Lung (tissue), 12 donors: ENCODE results near the gene DDX10. TPM values are rescaled to one million over a fixed set of nuclear protein-coding genes. Genes with fewer than 3 reads are reported as not detected.

ENCODE experiments used
- ATAC-seq: fragments of 200-7000 bp; cut with Tn5 transposase; one replicate; pipeline ENCODE4 v1.9.1; 2020; ENCODE audit warnings: moderate number of reproducible peaks; ENCODE audit not compliant: insufficient read depth, low FRiP score
- DNase-seq, 3 donors: peaks; one replicate each; pipeline ENCODE4 v3.0.0-alpha.2; 2013 to 2017
- H3K27ac ChIP-seq, 2 donors: one replicate each; pipeline ENCODE4 v1.5.1; 2013; ENCODE audit warnings: mild to moderate bottlenecking in 2 of 2, moderate library complexity in 2 of 2, control low read depth in 1 of 2, inconsistent platforms in 1 of 2, low read depth in 1 of 2, low read length in 1 of 2
- H3K27me3 ChIP-seq, 3 donors: one replicate each; pipeline ENCODE4 v1.5.1; 2013; ENCODE audit warnings: low read length in 2 of 3; ENCODE audit not compliant: control insufficient read depth in 3 of 3, insufficient read depth in 3 of 3
- H3K36me3 ChIP-seq, 4 donors: one replicate each; pipeline ENCODE4 v1.5.1; 2013; ENCODE audit warnings: low read length in 4 of 4, mild to moderate bottlenecking in 1 of 4, moderate library complexity in 1 of 4; ENCODE audit not compliant: control insufficient read depth in 4 of 4, insufficient read depth in 4 of 4
- H3K4me1 ChIP-seq, 5 donors: one replicate each; pipeline ENCODE4 v1.5.1; 2013; ENCODE audit warnings: low read length in 5 of 5, mild to moderate bottlenecking in 2 of 5, moderate library complexity in 1 of 5; ENCODE audit not compliant: control insufficient read depth in 5 of 5, insufficient read depth in 5 of 5
- H3K4me3 ChIP-seq: one replicate; pipeline ENCODE4 v1.5.1; 2013; ENCODE audit warnings: mild to moderate bottlenecking, control low read depth, moderate library complexity
- H3K9ac ChIP-seq, 2 donors: one replicate each; pipeline ENCODE4 v1.5.1; 2013; ENCODE audit warnings: low read length in 2 of 2, control low read depth in 1 of 2; ENCODE audit not compliant: insufficient read depth in 1 of 2
- H3K9me3 ChIP-seq, 4 donors: one replicate each; pipeline ENCODE4 v1.5.1; 2013; ENCODE audit warnings: low read length in 3 of 4, mild to moderate bottlenecking in 1 of 4, moderate library complexity in 1 of 4; ENCODE audit not compliant: control insufficient read depth in 4 of 4, insufficient read depth in 3 of 4
- CTCF ChIP-seq: IDR thresholded peaks from 2 replicates; pipeline ENCODE4 v1.5.1; 2012; ENCODE audit warnings: mild to moderate bottlenecking; ENCODE audit errors: control extremely low read depth, extremely low read depth
- WGBS, 2 donors: extraction: QIAGEN DNeasy Blood & Tissue Kit; methylation state at CpG; one replicate each; pipeline ENCODE4 v1.1.7; 2013; 5-methylcytosine and 5-hydroxymethylcytosine counted together
- polyA plus RNA-seq, 2 donors: library from polyadenylated mRNA; stranded (reverse); fragments of 200-250 nt; gene quantifications; one replicate each; pipeline ENCODE4 v1.2.1, GENCODE V29; 2013
- total RNA-seq, 2 donors: library from RNA; depleted of rRNA in 1 of 2; stranded (reverse); fragments of >200 nt in 1 of 2; gene quantifications; one replicate each; pipeline ENCODE4 v1.2.1, GENCODE V29; 2014 to 2021
- donor health status: control.
- donor health status: control.
- donor health status: Bipolar disorder and iron deficiency.
- donor health status: healthy.
- donor health status: DM: yes; HTN: yes; CAD: no.

DDX10 gene
- total and polyA plus RNA-seq, 4 donors: 13.9 to 30.5 (median 18.8) TPM

- ATAC-seq: no peak
Observed at GRCh38 chr11:108890482-108891105, 225.7 kb downstream of the DDX10 start.

GRCh38 chr11:108891143-108891542, 226.3 kb downstream of the DDX10 start:
- WGBS, 2 donors: 86 to 95% methylated on average over 2 of the region's 2 CpGs
- Histone ChIP-seq H3K9ac (no peak overlapping the region), H3K9me3 (no peaks in the 10 kb centered on the region), H3K27ac (no peak overlapping the region), H3K36me3 (no peaks in the 10 kb centered on the region), H3K4me3 (no peak overlapping the region), H3K27me3 (no peaks in the 10 kb centered on the region), H3K4me1 (peaks cover 0 to 2% (median 0%) of the 10 kb centered on the region in 5 donors)
- ATAC-seq: no peak
- no peak for DNase-seq
- no peak for TF ChIP-seq CTCF

More at GRCh38 chr11:108890482-108891105, 225.7 kb downstream of the DDX10 start:
- Histone ChIP-seq H3K27ac (no peak overlapping the region), H3K27me3 (no peaks in the 10 kb centered on the region), H3K9ac (no peak overlapping the region), H3K9me3 (no peaks in the 10 kb centered on the region), H3K36me3 (no peaks in the 10 kb centered on the region), H3K4me3 (no peak overlapping the region), H3K4me1 (peaks cover 0 to 2% (median 0%) of the 10 kb centered on the region in 5 donors)
- no peak for DNase-seq
- 81 to 83% methylated on average over 5 of the region's 5 CpGs for WGBS, 2 donors
- no peak for TF ChIP-seq CTCF

- DNase-seq (no peak), ATAC-seq (no peak)
- Histone ChIP-seq H3K4me3 (no peak overlapping the region), H3K36me3 (no peaks in the 10 kb centered on the region), H3K9me3 (no peaks in the 10 kb centered on the region), H3K4me1 (peaks cover 0 to 2% (median 0%) of the 10 kb centered on the region in 5 donors), H3K9ac (no peak overlapping the region), H3K27me3 (no peaks in the 10 kb centered on the region), H3K27ac (no peak overlapping the region)
- TF ChIP-seq CTCF: no peak
- WGBS, 2 donors: 94 to 97% methylated on average over 7 of the region's 7 CpGs
Observed at GRCh38 chr11:108891909-108892511, 227.1 kb downstream of the DDX10 start.
